A549 (cell line): ENCODE data around the gene PHKB. TPM values are rescaled to one million over a fixed set of nuclear protein-coding genes. Genes with fewer than 3 reads are reported as not detected.

Experiments used
- ATAC-seq, 2 experiments: fragments of 200-7000 bp in 1 of 2; fragments of >200 bp in 1 of 2; cut with Nextera tagmentation in 1 of 2; cut with Tn5 transposase in 1 of 2; 3 replicates each; pipeline versions ENCODE4 v1.8.0 to v1.9.1; 2018 to 2020; ENCODE audit warnings: mild to moderate bottlenecking in 1 of 2, moderate library complexity in 1 of 2
- CTCF ChIA-PET: fragments of 300-600 bp; sonication (Branson Sonifier 250); formaldehyde crosslinking; extraction: SDS; loops from one replicate; lab custom pipeline; 2021; ENCODE audit warnings: antibody characterized with exemption, inconsistent platforms; lab: Yijun Ruan, JAX
- POLR2A ChIA-PET: fragments of 350-600 bp; formaldehyde crosslinking; extraction: SDS; loops from one replicate; lab custom pipeline; 2021; ENCODE audit warnings: antibody characterized with exemption, inconsistent platforms; lab: Yijun Ruan, JAX
- DNase-seq, 2 experiments: peaks; one replicate each; pipeline versions ENCODE4 v3.0.0 to v3.0.0-alpha.2; 2011 to 2016; ENCODE audit warnings: low read depth in 1 of 2, low spot score in 1 of 2
- FAIRE-seq: peaks from 2 replicates; lab custom pipeline; 2011; peaks lifted over from hg19 to GRCh38; lab: Jason Lieb, UNC
- H3K27ac ChIP-seq, 2 experiments: fragments of >200 bp; sonication (Bioruptor Twin); formaldehyde crosslinking; 3 replicates each; pipeline ENCODE4 v1.5.1; 2016 to 2017
- H3K4me1 ChIP-seq: fragments of >200 bp; sonication (Bioruptor Twin); formaldehyde crosslinking; 3 replicates; pipeline ENCODE4 v1.6.1; 2016
- H3K4me2 ChIP-seq: fragments of >200 bp; sonication (Bioruptor Twin); formaldehyde crosslinking; 3 replicates; pipeline ENCODE4 v1.6.1; 2016
- H3K4me3 ChIP-seq: fragments of >200 bp; sonication (Bioruptor Twin); formaldehyde crosslinking; 3 replicates; pipeline ENCODE4 v1.5.1; 2016
- H3K9me3 ChIP-seq: fragments of >200 bp; sonication (Bioruptor Twin); formaldehyde crosslinking; 3 replicates; pipeline ENCODE4 v1.6.1; 2016
- CEBPB ChIP-seq, 2 experiments: fragments of >200 bp in 1 of 2; sonication (Bioruptor Twin) in 1 of 2; formaldehyde crosslinking in 1 of 2; IDR thresholded peaks; 2 replicates each; pipeline ENCODE4 v1.6.1; 2012 to 2016
- CHD2 ChIP-seq: fragments of 150-350 bp; IDR thresholded peaks from 2 replicates; pipeline ENCODE4 v1.6.1; 2014; ENCODE audit warnings: low read length; ENCODE audit not compliant: partially characterized antibody
- EHMT2 ChIP-seq: fragments of 200-600 bp; sonication (generic); IDR thresholded peaks from 2 replicates; pipeline ENCODE4 v1.6.1; 2016; ENCODE audit warnings: antibody characterized with exemption, low read depth, mild to moderate bottlenecking, moderate library complexity
- ESRRA ChIP-seq: fragments of 150-350 bp; IDR thresholded peaks from 2 replicates; pipeline ENCODE4 v1.6.1; 2014; ENCODE audit warnings: mild to moderate bottlenecking, low read length, borderline replicate concordance
- GATA3 ChIP-seq: IDR thresholded peaks from 2 replicates; pipeline ENCODE4 v1.6.1; 2012; ENCODE audit warnings: borderline replicate concordance
- HEYL ChIP-seq: fragments of 250-450 bp; sonication (Bioruptor Pico); IDR thresholded peaks from 2 replicates; pipeline ENCODE4 v1.8.0; 2021; ENCODE audit warnings: mild to moderate bottlenecking, moderate library complexity
- JUNB ChIP-seq: fragments of >200 bp; sonication (Bioruptor Twin); formaldehyde crosslinking; IDR thresholded peaks from 2 replicates; pipeline ENCODE4 v1.6.1; 2016
- KDM5A ChIP-seq: fragments of 200-600 bp; sonication (generic); IDR thresholded peaks from 2 replicates; pipeline ENCODE4 v1.6.1; 2016; ENCODE audit warnings: antibody characterized with exemption, mild to moderate bottlenecking
- MYC ChIP-seq: IDR thresholded peaks from 2 replicates; pipeline ENCODE4 v1.6.1; 2012; ENCODE audit warnings: mild to moderate bottlenecking, inconsistent platforms, low read length, improper control_type of control experiment, borderline replicate concordance
- NR3C1 ChIP-seq: fragments of >200 bp; sonication (Bioruptor Twin); formaldehyde crosslinking; IDR thresholded peaks from 3 replicates; pipeline ENCODE4 v1.6.1; 2017
- PHF8 ChIP-seq: fragments of 200-600 bp; sonication (generic); IDR thresholded peaks from 2 replicates; pipeline ENCODE4 v1.6.1; 2016; ENCODE audit warnings: low read depth, mild to moderate bottlenecking, antibody characterized with exemption, moderate library complexity, borderline replicate concordance
- POLR2AphosphoS2 ChIP-seq: conservative IDR thresholded peaks from 2 replicates; pipeline ENCODE4 v1.6.1; 2012; ENCODE audit warnings: low read length, improper control_type of control experiment, inconsistent platforms
- RARB ChIP-seq: fragments of 250-450 bp; sonication (Bioruptor Pico); IDR thresholded peaks from 2 replicates; pipeline ENCODE4 v1.8.0; 2021; ENCODE audit warnings: mild to moderate bottlenecking, moderate library complexity
- RCOR1 ChIP-seq: fragments of 150-350 bp; IDR thresholded peaks from 2 replicates; pipeline ENCODE4 v1.6.1; 2014; ENCODE audit warnings: antibody characterized with exemption, low read length, low read depth
- RNF2 ChIP-seq: fragments of 200-600 bp; sonication (generic); IDR thresholded peaks from 2 replicates; pipeline ENCODE4 v1.6.1; 2016; ENCODE audit warnings: low read depth, mild to moderate bottlenecking, antibody characterized with exemption, moderate library complexity, borderline replicate concordance
- SMC3 ChIP-seq: fragments of >200 bp; sonication (Bioruptor Twin); formaldehyde crosslinking; IDR thresholded peaks from 3 replicates; pipeline ENCODE4 v1.6.1; 2018; ENCODE audit warnings: inconsistent platforms
- TFCP2L1 ChIP-seq: fragments of 250-450 bp; sonication (Bioruptor Pico); IDR thresholded peaks from 2 replicates; pipeline ENCODE4 v1.5.0; 2021; ENCODE audit warnings: mild to moderate bottlenecking
- ZC3H11A ChIP-seq: fragments of 450-650 bp; IDR thresholded peaks from 2 replicates; pipeline ENCODE4 v1.6.1; 2014; ENCODE audit warnings: antibody characterized with exemption, mild to moderate bottlenecking
- ZNF302 ChIP-seq: fragments of 250-450 bp; sonication (Bioruptor Pico); IDR thresholded peaks from 2 replicates; pipeline ENCODE4 v1.9.0; 2021; ENCODE audit warnings: inconsistent platforms, mild to moderate bottlenecking, moderate library complexity
- ZSCAN20 ChIP-seq: fragments of 250-450 bp; sonication (Bioruptor Pico); IDR thresholded peaks from 2 replicates; pipeline ENCODE4 v1.8.0; 2022; ENCODE audit warnings: mild to moderate bottlenecking, moderate library complexity
- WGBS: methylation state at CpG from one replicate; pipeline ENCODE4 v1.1.6; 2017; ENCODE audit errors: missing lambda C conversion rate; 5-methylcytosine and 5-hydroxymethylcytosine counted together
- polyA plus RNA-seq, 4 experiments: library from polyadenylated mRNA; depleted of rRNA in 3 of 4; stranded (reverse); fragments of >200 nt; fragmentation: RNase III in 1 of 4; extraction: RNeasy Plus Mini Kit Qiagen cat#74134 plus additional on column Dnase treatment in 1 of 4; gene quantifications; 2 replicates in 3 of 4; 3 replicates in 1 of 4; pipeline ENCODE4 v1.2.3, GENCODE V29; 2011 to 2017
- TF ChIP-seq, protein P1 (sequence below): fragments of >200 bp; sonication (Bioruptor Twin); formaldehyde crosslinking; IDR thresholded peaks from 3 replicates; pipeline ENCODE4 v1.5.1; 2016
- TF ChIP-seq, protein P2 (sequence below): fragments of >200 bp; sonication (Bioruptor Twin); formaldehyde crosslinking; IDR thresholded peaks from 2 replicates; pipeline ENCODE4 v1.6.1; 2016
- TF ChIP-seq, protein P3 (sequence below): fragments of 450-650 bp; IDR thresholded peaks from 2 replicates; pipeline ENCODE4 v1.6.1; 2014; ENCODE audit warnings: antibody characterized with exemption

The PHKB gene
- polyA plus RNA-seq, 2 of the 4 experiments (the other 2 are of a cell fraction) = 33.2 to 96.8 TPM

DNA sequence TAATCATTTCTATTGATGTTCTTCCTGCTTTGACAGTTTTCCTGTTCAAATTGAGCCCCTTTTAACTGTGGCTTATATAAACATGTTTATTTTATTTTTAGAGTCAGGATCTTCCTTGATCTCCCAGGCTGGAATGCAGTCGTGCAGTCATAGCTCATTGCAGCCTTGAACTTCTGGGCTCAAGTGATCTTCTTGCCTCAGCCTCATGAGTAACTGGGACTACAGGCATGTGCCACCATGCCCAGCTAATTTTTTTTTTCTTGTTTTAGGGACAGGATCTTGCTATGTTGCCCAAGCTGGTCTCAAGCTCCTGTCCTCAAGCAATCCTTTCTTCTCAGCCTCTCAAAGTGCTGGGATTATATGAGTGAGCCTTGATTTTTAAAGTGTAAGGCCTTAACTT is 14.7 kb downstream of the PHKB start:
- no peak for ATAC-seq
- H3K27ac ChIP-seq = no peak overlapping the region

DNA sequence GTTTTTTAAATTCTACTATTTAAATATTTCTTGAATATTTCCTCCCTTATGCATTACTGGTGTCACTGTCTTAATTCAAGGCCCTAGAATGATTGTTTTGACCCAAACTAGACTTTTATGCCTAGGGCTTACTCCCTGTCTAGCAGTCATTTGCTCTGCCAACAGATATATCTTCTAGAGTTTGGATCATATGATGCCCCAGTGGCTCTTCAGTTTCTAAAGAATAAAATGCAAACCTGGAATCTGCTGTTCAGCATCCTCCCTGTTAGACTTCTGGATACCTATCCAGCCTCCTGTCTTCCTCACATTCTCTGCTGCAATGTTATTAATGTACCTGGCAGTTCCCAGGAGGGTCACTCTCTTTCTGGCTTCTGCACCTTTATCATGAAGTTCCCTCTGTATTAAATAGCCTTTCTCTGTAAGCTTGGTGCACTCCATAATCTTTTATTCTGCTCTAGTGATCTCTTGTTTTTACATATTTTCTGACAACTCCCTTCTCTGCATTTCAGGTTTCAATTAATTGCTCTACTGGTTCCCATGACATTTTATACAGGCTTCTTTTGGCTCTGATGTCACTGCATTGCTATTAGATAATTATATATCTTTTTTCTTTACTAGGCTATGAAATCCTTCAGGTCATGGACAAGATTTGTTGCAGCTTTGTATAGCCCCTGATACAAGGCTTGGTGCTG is 15.7 kb downstream of the PHKB start:
- no peak overlapping the region for H3K27ac ChIP-seq
- H3K4me1 ChIP-seq = 0 out of 3 replicates have a peak, but pooled peaks cover 10% of the 10 kb centered on the region
- ATAC-seq (no peak), FAIRE-seq (no peak), DNase-seq (no peak)
- POLR2A ChIA-PET = no interaction called here
- no peaks in the 10 kb centered on the region for H3K9me3 ChIP-seq
- TF ChIP-seq JUNB = no peak
- TF ChIP-seq TFCP2L1 (CRISPR knock-in tag) = no peak
- TF ChIP-seq RCOR1 = no peak
- no peak for TF ChIP-seq KDM5A
- no peak for TF ChIP-seq SMC3
- TF ChIP-seq ZNF302 (CRISPR knock-in tag) = no peak
- no peak for TF ChIP-seq ZSCAN20 (CRISPR knock-in tag)
- TF ChIP-seq GATA3 = no peak
- TF ChIP-seq CEBPB (IDR thresholded peaks at IDR 0.05) = no peak
- no peak for TF ChIP-seq POLR2AphosphoS2
- CTCF ChIA-PET = no interaction called here
- no peak overlapping the region for H3K4me2 ChIP-seq
- no peak overlapping the region for H3K4me3 ChIP-seq

More for the DNA sequence above, 14.7 kb downstream of the PHKB start:
- Histone ChIP-seq H3K4me1 (0 out of 3 replicates have a peak, but pooled peaks cover 10% of the 10 kb centered on the region), H3K4me2 (no peak overlapping the region), H3K9me3 (no peaks in the 10 kb centered on the region), H3K4me3 (no peak overlapping the region)
- DNase-seq (peak in 1 of 2 experiments; percentile 11), FAIRE-seq (no peak)
- ChIA-PET POLR2A (interaction anchor here (1.0 kb wide), 1 partner anchor 9 kb away, joined by 3 read pairs; no protein-coding TSS in a partner anchor), CTCF (no interaction called here)
- TF ChIP-seq EHMT2 (no peak), ESRRA (no peak), NR3C1 (no peak), GATA3 (no peak), MYC (no peak), RARB (CRISPR knock-in tag) (no peak), ZC3H11A (no peak), ZNF302 (CRISPR knock-in tag) (no peak), CEBPB (IDR thresholded peaks at IDR 0.05) (no peak), HEYL (CRISPR knock-in tag) (no peak), RNF2 (no peak), PHF8 (no peak), SMC3 (no peak), CHD2 (no peak), TFCP2L1 (CRISPR knock-in tag) (no peak)
- TF ChIP-seq, protein P1, sequence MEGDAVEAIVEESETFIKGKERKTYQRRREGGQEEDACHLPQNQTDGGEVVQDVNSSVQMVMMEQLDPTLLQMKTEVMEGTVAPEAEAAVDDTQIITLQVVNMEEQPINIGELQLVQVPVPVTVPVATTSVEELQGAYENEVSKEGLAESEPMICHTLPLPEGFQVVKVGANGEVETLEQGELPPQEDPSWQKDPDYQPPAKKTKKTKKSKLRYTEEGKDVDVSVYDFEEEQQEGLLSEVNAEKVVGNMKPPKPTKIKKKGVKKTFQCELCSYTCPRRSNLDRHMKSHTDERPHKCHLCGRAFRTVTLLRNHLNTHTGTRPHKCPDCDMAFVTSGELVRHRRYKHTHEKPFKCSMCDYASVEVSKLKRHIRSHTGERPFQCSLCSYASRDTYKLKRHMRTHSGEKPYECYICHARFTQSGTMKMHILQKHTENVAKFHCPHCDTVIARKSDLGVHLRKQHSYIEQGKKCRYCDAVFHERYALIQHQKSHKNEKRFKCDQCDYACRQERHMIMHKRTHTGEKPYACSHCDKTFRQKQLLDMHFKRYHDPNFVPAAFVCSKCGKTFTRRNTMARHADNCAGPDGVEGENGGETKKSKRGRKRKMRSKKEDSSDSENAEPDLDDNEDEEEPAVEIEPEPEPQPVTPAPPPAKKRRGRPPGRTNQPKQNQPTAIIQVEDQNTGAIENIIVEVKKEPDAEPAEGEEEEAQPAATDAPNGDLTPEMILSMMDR = no peak
- TF ChIP-seq, protein P2, sequence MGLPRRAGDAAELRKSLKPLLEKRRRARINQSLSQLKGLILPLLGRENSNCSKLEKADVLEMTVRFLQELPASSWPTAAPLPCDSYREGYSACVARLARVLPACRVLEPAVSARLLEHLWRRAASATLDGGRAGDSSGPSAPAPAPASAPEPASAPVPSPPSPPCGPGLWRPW = no peak
- TF ChIP-seq, protein P3, sequence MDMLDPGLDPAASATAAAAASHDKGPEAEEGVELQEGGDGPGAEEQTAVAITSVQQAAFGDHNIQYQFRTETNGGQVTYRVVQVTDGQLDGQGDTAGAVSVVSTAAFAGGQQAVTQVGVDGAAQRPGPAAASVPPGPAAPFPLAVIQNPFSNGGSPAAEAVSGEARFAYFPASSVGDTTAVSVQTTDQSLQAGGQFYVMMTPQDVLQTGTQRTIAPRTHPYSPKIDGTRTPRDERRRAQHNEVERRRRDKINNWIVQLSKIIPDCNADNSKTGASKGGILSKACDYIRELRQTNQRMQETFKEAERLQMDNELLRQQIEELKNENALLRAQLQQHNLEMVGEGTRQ = no peak
- 34% methylated on average over 1 of the region's 1 CpG for WGBS
